NCI-H2227 treated with DMSO at 0.1 percent for 48 hours (cell line): ENCODE measurements around the gene WDR86.

Source experiments
- DNase-seq: peaks from one replicate; lab custom pipeline; 2025; lab: John Stamatoyannopoulos, UW

The WDR86 gene

GRCh38 chr7:151349507-151349853, 60.4 kb downstream of the WDR86 start:
- DNase-seq: no peak

- DNase-seq: no peak
These were observed 60.9 kb downstream of the WDR86 start for GRCh38 chr7:151348970-151349369.

DNA sequence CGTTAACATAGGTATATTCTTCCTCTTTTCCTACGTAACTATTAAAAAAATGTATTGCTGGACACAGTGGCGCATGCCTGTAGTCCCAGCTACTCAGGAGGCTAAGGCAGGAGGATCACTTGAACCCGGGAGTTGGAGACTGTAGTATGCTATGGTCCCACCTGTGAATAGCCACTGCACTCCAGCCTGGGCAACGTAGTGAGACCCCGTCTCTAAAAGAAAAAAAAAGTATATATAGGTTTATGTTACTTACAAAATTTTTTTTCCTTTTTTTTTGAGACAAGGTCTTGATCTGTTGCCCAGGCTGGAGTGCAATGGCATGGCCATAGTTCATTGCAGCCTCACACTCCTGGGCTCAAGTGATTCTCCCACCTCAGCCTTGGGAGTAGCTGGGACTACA, 62.6 kb downstream of the WDR86 start:
- no peak for DNase-seq

GRCh38 chr7:151346470-151346769, 63.4 kb downstream of the WDR86 start:
- DNase-seq: no peak

GRCh38 chr7:151345576-151346469, 64.0 kb downstream of the WDR86 start:
- no peak for DNase-seq

GRCh38 chr7:151343516-151343915, 66.3 kb downstream of the WDR86 start:
- no peak for DNase-seq

GRCh38 chr7:151342811-151343210, 67.0 kb downstream of the WDR86 start:
- DNase-seq: no peak

DNA sequence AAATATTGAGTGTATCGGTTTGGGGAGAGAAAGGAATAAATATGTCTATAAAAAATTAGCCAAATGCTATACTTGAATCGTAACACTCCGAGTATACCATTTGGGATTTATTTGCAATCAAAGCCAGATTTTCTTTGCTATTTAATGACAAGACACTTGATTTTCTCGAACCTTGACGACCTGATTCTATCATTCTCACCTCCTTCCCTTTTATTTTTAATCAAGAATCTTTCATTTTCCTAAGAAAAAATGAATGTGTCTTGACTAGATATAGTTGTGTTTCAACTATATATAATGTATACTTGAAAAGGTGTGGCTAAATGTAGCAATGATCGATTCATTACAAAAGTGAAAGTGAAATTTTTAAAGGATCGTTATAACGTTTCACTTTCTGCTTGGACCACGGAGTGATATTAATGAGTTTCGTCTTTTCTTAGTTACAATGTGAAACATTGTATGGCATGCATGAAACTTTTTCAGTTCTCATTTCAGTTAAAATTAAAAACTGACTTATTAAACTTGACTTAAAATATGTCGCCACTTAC, 67.7 kb downstream of the WDR86 start:
- DNase-seq: no peak

DNA sequence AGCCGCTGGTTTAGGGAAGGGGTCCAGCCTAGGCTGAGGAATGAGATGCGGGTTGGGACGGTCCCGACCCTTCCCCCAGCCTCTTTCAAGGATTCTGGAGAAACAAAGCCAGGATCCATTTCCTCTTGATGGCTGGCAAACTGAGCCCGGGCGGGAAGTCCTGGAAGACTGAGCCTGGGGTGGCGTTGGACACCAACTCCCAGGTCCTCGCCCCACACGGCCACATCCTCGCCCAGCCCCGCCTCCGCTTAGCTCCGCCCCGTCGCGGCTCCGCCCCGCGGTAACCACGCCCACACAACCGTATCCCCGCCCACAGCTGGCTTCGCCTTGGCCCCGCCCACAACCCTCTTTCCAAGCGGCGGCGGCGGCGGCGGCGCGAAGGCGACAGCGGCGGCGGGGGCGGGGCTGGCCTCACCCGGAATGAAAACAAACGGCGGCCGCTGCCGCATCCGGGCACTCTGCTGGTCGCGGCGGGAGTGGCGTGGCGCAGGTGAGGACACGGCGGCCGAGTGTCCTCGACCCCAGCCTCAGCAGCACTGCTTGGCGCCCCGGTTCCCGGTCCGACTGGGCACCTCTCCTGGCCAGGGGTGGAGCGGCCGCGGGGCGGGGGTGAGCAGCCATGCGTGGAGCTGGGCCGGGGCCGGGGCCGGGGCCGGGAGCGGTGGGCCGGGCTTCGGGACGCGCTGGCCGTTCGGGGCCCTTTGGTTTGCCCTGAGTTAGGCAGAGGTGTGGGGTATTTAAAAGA, 68.3 kb downstream of the WDR86 start, which contains the start of gene NUB1:
Gene NUB1, plus strand, starts transcription at position 456 of the 745 bp plus-strand sequence. CDS start 3,538 bp downstream, outside the sequence.
- DNase-seq: peak; percentile 92

GRCh38 chr7:151340794-151341356, 69.0 kb downstream of the WDR86 start:
- no peak for DNase-seq

- no peak for DNase-seq
These were observed 70.0 kb downstream of the WDR86 start for GRCh38 chr7:151339651-151340382.

GRCh38 chr7:151338809-151339208, 71.0 kb downstream of the WDR86 start:
- no peak for DNase-seq

GRCh38 chr7:151337346-151337745, 72.5 kb downstream of the WDR86 start:
- DNase-seq: no peak

GRCh38 chr7:151336027-151336708, 73.7 kb downstream of the WDR86 start:
- no peak for DNase-seq

DNA sequence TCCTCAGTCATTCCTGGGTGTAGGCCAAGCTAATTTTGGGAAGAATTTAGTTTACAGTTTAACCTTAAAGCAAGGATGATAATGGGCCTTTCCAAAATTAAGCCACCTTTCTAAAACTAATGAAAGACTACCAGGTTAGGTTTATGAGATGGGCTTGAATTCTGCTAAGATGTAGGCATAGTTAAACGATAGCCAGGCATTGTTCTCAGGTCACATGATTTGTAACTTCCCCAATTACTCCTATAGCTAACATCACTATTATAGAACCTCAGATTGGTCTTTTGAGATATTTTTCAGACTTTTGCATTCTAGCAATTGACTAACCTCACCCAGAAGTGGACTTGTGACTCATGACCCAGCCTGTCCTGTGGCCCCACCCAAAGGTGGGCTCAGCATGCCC, 75.2 kb downstream of the WDR86 start:
- DNase-seq: no peak
